ENCODE results near the gene TMEM181. TPM values are rescaled to one million over a fixed set of nuclear protein-coding genes. Genes with fewer than 3 reads are reported as not detected.

Gene TMEM181
- total and polyA plus RNA-seq, 2 experiments from 2014 or later, result 11.9 to 25.2 TPM

DNA sequence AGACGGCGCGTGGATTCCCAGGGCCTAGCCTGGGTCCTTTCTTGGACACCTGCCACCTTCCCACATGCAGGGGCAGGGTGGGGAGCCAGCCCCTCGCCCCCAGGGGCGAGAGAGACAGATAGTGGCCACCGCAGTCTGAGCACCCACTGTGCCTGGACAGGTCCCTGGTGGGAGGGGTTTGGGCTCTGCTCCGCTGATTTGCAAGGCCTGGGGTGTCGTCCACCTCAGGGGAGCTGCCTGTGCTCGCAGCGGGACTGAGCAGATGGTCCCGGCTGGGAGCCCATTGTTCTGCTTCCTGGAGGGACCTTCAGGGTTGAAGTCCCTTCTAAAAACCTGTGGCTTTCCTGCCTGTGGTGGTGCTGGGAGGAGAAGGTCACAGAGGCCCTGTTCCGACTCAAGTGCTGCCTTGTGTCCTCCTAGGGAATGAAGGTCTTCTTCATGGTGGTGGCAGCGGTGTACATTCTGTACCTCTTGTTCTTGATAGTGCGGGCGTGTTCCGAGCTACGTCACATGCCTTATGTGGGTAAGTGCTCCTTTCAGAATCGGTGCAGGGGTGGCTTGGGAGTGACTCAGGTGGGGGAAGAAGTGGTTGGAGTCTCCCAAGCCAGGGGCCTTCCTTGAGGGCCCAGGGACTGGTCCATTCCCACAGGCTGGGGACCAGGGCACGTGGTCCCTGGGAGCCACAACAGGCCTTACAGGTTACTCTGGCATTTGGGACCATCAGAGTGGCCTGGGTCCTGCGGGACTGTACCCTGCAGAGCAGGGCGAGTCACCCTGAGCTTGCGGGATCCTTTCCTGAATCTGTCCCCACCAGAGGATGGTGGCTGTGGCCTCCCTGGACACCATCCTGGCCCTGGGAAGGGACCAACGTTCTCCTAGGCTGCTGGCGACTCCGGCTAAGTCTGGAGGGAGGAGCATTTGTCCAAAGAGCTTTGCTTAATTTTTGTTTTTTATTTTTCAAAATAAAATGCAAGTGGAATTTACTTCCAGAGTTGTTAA, 65.1 kb downstream of the TMEM181 start:
- no peak for TF ChIP-seq STAT1 (IDR thresholded peaks at IDR 0.05; ENCODE audit: unreplicated experiment)
- TF ChIP-seq JUNB (IDR thresholded peaks at IDR 0.05; ENCODE audit: unreplicated experiment), result no peak
- TF ChIP-seq POLR2AphosphoS5 (IDR thresholded peaks at IDR 0.05; ENCODE audit: low read depth), result no peak
- TF ChIP-seq ZNF114 (CRISPR knock-in tag; IDR thresholded peaks at IDR 0.05), result no peak
- peaks cover 2% of the 10 kb centered on the region for H4K20me1 ChIP-seq (replicated peaks; ENCODE audit: insufficient read depth)
- no peaks in the 10 kb centered on the region for H3K27me3 ChIP-seq (ENCODE audit: insufficient read depth)
- H3K9me2 ChIP-seq (ENCODE audit: insufficient read depth), result no peaks in the 10 kb centered on the region
- H3K36me3 Mint-ChIP-seq (ENCODE audit: low read depth), result peaks cover 67% of the 10 kb centered on the region
- no peaks in the 10 kb centered on the region for H3K9me3 Mint-ChIP-seq
- no peak overlapping the region for H3K4me3 Mint-ChIP-seq
- no peaks in the 10 kb centered on the region for H3K79me2 ChIP-seq (replicated peaks; ENCODE audit: insufficient read depth)
- no peaks in the 10 kb centered on the region for H3F3A ChIP-seq (replicated peaks; ENCODE audit: low read depth)
- peak; percentile 9; the same call in 1 of the 3 replicates for ATAC-seq
- H3K27me3 Mint-ChIP-seq (ENCODE audit: insufficient read depth, low read depth, poor library complexity), result peaks cover 21% of the 10 kb centered on the region
- H3K27ac Mint-ChIP-seq, result peak overlapping the region; percentile 69; the same call in 1 of the 2 replicates
- no peak overlapping the region for H2AFZ ChIP-seq
- H3K4me2 ChIP-seq, result no peak overlapping the region
- no peaks in the 10 kb centered on the region for H3K4me1 ChIP-seq (ENCODE audit: insufficient read depth)
- peaks cover 23% of the 10 kb centered on the region for H3K4me1 Mint-ChIP-seq
- no peak overlapping the region for H3K27ac ChIP-seq (ENCODE audit: low read depth)
- peaks cover 11% of the 10 kb centered on the region for H3K36me3 ChIP-seq (ENCODE audit: insufficient read depth)
- no peak for DNase-seq (ENCODE audit: low spot score)
- no peak overlapping the region for H3K4me3 ChIP-seq

DNA sequence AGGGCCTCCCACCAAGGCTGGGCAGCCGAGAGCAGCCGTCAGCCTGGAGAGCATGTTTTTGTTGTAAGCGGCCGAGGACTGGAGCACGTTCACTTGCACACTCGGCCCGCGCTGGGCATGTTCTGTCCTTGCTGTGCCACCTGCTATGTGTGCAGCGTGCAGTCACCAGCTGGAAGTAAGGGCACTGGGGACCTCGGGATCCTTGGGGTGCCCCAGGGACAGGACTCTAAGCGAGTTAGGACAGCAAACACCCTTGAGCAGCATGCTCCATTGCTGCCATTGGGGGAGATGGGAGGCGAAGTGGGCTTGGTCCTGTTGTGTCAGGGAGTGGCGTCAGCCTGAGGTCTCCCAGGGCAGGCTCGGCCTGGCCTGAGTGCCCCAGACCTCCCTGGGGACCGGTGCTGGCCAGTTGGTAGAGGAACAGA, 66.0 kb downstream of the TMEM181 start:
- Mint-ChIP-seq H3K27me3 (ENCODE audit: insufficient read depth, low read depth, poor library complexity) (peaks cover 21% of the 10 kb centered on the region), H3K4me3 (no peak overlapping the region)
- no peak overlapping the region for H3K27ac ChIP-seq (ENCODE audit: low read depth)
- TF ChIP-seq EZH2 (IDR thresholded peaks at IDR 0.05; ENCODE audit: low read depth, unreplicated experiment) (no peak), STAT1 (IDR thresholded peaks at IDR 0.05; ENCODE audit: unreplicated experiment) (no peak), POLR2AphosphoS5 (IDR thresholded peaks at IDR 0.05; ENCODE audit: low read depth) (no peak), EZH2phosphoT487 (IDR thresholded peaks at IDR 0.05; ENCODE audit: unreplicated experiment) (no peak), ZNF114 (CRISPR knock-in tag; IDR thresholded peaks at IDR 0.05) (no peak), CREB1 (CRISPR knock-in tag; IDR thresholded peaks at IDR 0.05; ENCODE audit: low read depth) (no peak), JUNB (IDR thresholded peaks at IDR 0.05; ENCODE audit: unreplicated experiment) (no peak), NANOG (IDR thresholded peaks at IDR 0.05; ENCODE audit: borderline replicate concordance) (no peak), ZNF331 (CRISPR knock-in tag; IDR thresholded peaks at IDR 0.05; ENCODE audit: low read depth) (no peak)
- TF ChIP-seq, protein P1, sequence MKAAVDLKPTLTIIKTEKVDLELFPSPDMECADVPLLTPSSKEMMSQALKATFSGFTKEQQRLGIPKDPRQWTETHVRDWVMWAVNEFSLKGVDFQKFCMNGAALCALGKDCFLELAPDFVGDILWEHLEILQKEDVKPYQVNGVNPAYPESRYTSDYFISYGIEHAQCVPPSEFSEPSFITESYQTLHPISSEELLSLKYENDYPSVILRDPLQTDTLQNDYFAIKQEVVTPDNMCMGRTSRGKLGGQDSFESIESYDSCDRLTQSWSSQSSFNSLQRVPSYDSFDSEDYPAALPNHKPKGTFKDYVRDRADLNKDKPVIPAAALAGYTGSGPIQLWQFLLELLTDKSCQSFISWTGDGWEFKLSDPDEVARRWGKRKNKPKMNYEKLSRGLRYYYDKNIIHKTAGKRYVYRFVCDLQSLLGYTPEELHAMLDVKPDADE (IDR thresholded peaks at IDR 0.05), result no peak
- TF ChIP-seq, protein P2, sequence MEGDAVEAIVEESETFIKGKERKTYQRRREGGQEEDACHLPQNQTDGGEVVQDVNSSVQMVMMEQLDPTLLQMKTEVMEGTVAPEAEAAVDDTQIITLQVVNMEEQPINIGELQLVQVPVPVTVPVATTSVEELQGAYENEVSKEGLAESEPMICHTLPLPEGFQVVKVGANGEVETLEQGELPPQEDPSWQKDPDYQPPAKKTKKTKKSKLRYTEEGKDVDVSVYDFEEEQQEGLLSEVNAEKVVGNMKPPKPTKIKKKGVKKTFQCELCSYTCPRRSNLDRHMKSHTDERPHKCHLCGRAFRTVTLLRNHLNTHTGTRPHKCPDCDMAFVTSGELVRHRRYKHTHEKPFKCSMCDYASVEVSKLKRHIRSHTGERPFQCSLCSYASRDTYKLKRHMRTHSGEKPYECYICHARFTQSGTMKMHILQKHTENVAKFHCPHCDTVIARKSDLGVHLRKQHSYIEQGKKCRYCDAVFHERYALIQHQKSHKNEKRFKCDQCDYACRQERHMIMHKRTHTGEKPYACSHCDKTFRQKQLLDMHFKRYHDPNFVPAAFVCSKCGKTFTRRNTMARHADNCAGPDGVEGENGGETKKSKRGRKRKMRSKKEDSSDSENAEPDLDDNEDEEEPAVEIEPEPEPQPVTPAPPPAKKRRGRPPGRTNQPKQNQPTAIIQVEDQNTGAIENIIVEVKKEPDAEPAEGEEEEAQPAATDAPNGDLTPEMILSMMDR (conservative IDR thresholded peaks at IDR 0.05; ENCODE audit: low read depth in 2 of 2), result no peak
- TF ChIP-seq, protein P3, sequence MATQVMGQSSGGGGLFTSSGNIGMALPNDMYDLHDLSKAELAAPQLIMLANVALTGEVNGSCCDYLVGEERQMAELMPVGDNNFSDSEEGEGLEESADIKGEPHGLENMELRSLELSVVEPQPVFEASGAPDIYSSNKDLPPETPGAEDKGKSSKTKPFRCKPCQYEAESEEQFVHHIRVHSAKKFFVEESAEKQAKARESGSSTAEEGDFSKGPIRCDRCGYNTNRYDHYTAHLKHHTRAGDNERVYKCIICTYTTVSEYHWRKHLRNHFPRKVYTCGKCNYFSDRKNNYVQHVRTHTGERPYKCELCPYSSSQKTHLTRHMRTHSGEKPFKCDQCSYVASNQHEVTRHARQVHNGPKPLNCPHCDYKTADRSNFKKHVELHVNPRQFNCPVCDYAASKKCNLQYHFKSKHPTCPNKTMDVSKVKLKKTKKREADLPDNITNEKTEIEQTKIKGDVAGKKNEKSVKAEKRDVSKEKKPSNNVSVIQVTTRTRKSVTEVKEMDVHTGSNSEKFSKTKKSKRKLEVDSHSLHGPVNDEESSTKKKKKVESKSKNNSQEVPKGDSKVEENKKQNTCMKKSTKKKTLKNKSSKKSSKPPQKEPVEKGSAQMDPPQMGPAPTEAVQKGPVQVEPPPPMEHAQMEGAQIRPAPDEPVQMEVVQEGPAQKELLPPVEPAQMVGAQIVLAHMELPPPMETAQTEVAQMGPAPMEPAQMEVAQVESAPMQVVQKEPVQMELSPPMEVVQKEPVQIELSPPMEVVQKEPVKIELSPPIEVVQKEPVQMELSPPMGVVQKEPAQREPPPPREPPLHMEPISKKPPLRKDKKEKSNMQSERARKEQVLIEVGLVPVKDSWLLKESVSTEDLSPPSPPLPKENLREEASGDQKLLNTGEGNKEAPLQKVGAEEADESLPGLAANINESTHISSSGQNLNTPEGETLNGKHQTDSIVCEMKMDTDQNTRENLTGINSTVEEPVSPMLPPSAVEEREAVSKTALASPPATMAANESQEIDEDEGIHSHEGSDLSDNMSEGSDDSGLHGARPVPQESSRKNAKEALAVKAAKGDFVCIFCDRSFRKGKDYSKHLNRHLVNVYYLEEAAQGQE (IDR thresholded peaks at IDR 0.05; ENCODE audit: unreplicated experiment), result no peak

More for the DNA sequence above, 66.0 kb downstream of the TMEM181 start:
- no peak for DNase-seq (ENCODE audit: low spot score)
- H3K9me3 Mint-ChIP-seq, result no peaks in the 10 kb centered on the region
- peaks cover 10% of the 10 kb centered on the region; the same call in 1 of the 2 replicates for H3K36me3 ChIP-seq (ENCODE audit: insufficient read depth)
- no peak overlapping the region for H3K27ac Mint-ChIP-seq
- H3K36me3 Mint-ChIP-seq (ENCODE audit: low read depth), result peaks cover 62% of the 10 kb centered on the region
- H3K9me2 ChIP-seq (ENCODE audit: insufficient read depth), result no peaks in the 10 kb centered on the region
- H3K4me3 ChIP-seq, result no peak overlapping the region
- no peaks in the 10 kb centered on the region for H3K4me1 ChIP-seq (ENCODE audit: insufficient read depth)
- H3K4me1 Mint-ChIP-seq, result peaks cover 23% of the 10 kb centered on the region
- H3F3A ChIP-seq (replicated peaks; ENCODE audit: low read depth), result no peaks in the 10 kb centered on the region
- no peaks in the 10 kb centered on the region for H3K79me2 ChIP-seq (replicated peaks; ENCODE audit: insufficient read depth)
- no peak for ATAC-seq
- H2AFZ ChIP-seq, result no peak overlapping the region
- H3K27me3 ChIP-seq (ENCODE audit: insufficient read depth), result no peaks in the 10 kb centered on the region
- no peak overlapping the region for H3K4me2 ChIP-seq
- peaks cover 2% of the 10 kb centered on the region for H4K20me1 ChIP-seq (replicated peaks; ENCODE audit: insufficient read depth)

Data from GM23338 (cell line).